T1000 (cell line): Measurements from ENCODE around the gene GAB4.
"Not testable (repeated sequence)": the region's sequence is repeated elsewhere in the genome, so short reads cannot be mapped to it uniquely, and the experiment has no call there.

Source experiments
- DNase-seq: peaks from one replicate; lab custom pipeline; 2025; ENCODE audit warnings: mixed read lengths; lab: John Stamatoyannopoulos, UW

GAB4 gene

GRCh38 chr22:16959345-16959930 is 48.6 kb downstream of the GAB4 start:
- DNase-seq: no peak

DNA sequence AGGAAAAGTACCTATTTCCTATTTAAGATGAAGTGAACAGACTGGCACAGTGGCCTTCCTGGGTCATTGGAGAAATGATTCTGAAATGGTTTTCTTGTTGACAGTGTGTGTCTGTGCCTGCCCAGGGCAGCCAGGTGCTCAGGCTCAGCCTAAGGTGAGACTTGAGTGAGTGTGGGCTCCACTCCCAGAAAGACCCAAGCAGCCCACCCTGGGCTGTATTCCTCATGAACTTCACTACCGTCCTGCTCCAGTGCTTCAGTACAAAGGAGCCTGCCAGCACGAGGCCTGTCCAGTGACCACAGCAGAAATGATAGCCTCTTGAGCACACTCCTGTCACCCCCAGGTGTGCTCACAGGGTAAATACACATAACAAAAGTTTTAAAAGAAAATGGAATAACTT is 49.5 kb downstream of the GAB4 start:
- no peak for DNase-seq

DNA sequence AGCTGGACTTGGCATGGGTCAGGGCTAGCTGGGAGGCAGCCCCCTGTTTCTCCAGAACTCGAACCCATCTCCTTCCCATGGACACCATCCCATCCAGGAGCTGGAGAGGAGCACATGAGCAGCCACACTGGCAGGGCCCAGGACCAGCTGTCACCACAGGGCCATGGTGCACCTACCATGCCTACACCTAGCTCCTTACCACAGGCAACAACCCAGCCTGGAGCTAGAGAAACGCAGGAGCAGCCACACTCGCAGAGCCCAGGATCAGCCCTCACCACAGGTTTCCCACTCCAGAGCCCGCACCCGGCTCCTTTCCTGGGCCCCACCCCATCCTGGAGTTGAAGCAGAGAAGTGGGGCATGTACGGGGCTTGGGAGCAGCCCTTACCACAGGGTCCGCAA is 50.2 kb downstream of the GAB4 start:
- DNase-seq: no peak

- no peak for DNase-seq
Measured at GRCh38 chr22:16956290-16956689, 51.7 kb downstream of the GAB4 start.

DNA sequence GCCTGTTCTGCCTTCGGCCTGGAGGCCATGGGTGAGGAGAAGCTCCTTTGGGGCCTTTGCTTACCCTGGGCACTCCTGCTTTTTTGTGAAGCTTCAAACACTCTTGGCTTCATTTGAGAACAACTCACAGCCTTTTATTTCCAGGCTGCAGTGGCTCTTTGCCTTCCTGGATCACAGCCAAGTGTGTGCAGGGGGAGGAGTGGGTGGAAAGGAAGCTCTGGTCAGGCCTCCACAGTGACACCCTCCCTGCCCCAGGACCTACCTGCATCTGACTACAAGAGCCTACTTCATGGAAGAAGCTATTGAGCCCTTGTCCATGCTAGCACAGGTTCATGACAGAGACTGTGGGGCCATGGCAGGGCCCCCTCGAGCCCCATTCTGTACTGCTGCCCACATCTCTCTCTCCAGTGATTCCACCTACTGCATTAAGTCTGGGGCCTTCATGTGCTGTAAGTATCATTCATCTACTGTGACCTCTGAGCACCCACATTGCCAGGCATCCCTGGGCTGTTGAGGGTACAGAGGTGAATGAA is 52.3 kb downstream of the GAB4 start:
- DNase-seq: no peak

- no peak for DNase-seq
Measured at GRCh38 chr22:16955081-16955480, 52.9 kb downstream of the GAB4 start.

DNA sequence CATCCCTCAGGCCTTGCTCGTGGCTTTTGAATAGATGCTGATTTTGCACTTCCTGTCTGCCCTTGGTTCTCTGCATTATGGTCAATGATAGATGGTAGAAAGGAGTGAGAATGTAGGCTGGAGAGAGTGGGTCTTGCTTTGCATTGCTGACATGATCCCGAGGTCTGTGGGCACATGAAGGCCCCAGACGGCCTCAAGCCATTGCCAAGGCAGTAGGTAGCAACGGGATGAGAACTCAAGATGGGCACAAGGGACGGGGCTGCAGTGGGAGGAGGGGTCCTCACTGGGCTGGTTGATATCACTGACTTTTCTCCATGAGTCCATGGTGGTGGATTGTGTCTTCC is 54.0 kb downstream of the GAB4 start:
- DNase-seq: no peak

- no peak for DNase-seq
Measured at GRCh38 chr22:16953206-16954059, 54.6 kb downstream of the GAB4 start.

DNA sequence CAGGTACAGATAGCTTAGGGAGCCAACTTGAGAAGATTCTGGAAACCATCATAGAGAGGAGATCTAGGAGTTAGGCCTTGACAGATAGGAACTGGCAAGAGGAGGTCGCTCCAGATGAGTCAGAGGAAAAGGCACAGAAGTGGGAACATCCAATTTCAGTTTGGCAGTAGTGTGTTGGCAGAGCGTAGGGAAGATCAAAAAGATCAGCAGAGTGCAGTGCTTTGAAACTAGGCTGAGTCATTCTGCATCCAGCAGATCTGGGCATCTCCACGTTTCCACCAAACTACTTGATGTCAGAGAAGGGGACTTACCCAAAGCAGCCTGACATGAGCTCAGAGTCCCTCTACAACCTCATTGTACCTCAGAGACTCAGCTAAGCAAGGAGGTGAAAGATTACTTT is 58.5 kb downstream of the GAB4 start:
- no peak for DNase-seq

GRCh38 chr22:16937811-16938210 is 70.2 kb downstream of the GAB4 start:
- DNase-seq: no peak

- not testable (repeated sequence) for DNase-seq
Measured at GRCh38 chr22:16937209-16937608, 70.8 kb downstream of the GAB4 start.

DNA sequence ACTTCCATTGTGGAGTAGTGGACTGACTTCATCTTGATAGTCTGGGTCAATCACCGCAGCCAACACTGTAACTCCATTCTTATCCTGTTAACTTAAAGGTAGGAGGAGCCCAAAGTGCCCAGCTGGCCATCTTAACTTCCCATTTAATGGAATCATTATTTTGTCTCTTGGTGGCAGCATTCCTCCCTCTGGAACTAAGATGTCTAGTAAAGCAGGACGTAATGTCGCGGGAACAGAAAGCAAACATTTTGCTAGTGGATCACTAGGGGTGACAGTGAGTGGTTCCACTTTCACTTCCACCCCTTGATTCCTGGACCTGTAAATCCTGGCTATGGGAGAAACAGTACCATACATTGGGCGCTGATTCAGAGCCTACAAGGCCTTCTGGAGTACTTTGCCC is 71.4 kb downstream of the GAB4 start:
- no peak for DNase-seq

GRCh38 chr22:16935209-16935608 is 72.8 kb downstream of the GAB4 start:
- DNase-seq: no peak

DNA sequence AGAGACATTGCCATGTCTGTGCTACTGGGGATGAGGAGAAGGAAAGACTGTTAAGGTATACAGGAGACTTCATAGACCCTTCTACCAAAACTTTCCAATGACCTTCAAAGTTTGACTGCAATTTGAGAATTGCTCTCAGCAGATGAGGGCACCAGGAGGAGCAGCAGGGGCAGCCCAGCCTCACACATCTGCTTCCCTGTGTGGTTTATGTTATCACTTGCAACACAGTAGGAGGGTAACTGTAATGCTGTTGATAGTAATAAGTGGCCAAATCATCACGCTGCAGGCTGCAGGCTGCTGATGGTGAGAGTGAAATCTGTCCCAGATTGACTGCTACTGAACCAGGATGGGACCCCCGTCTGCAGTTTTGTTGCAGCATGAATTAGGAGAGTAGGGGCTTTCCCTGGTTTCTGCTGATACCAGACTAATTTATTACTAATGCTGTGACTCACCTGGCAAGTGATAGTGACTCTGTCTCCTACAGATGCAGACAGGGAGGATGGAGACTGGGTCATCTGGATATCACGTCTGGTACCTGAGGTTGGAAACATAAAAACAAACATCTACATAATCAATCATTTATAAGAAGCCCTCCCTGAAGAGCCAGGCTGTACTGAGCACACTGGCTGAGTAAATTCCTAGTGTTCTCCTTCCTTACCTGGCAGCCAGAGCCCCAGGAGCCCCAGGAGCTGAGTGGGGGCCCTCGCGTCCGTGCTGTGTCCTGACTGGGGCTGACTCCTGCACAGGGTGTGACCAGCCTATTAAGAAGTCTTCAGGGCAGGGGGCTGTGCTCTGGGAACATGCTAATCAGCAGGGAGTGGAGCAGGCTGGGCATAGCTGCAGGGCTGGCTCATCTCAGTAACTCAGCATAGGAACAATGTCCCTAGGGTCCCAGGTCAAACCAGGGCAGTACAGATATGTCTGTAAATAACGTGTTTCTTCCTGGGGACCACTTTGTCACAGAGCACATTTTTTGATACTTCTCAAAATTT is 74.4 kb downstream of the GAB4 start:
- no peak for DNase-seq

DNA sequence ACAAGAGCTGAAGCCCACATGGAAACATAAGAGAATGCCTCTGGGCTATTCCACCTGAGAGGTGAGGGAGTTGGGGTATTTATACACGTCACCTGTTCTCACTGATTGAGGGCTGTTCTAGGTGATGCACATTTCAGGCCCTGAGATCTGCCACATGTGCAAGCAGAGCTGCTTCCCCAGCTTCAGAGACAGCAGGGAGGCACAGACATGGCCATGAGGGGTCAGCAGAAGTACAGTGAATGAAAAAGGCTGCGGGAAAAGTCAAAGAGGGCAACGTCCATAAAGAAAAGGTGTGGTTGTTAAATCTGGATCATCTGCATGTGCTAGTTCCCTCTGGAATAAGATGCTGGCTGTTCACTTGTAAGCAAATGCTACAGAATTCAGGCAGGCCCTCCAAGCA is 75.4 kb downstream of the GAB4 start:
- no peak for DNase-seq

DNA sequence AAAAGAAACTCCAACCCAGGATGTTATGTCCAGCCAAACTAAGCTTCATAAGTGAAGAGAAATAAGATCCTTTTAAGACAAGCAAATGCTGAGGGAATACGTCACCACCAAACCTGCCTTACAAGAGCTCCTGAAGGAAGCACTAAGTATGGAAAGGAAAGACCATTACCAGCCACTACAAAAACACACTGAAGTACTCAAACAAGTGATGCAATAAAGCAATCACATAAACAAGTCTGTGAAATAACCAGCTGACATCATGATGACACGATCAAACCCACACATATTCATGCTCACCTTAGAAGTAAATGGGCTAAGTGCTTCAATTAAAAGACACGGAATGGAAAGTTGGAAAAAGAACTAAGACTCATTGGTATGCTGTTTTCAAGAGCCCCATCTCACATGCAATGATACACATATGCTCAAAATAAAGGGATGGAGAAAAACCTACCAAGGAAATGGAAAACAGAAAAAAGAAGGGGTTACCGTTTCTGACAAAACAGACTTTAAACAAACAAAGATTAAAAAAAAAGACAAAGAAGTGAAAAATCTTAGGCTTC is 82.5 kb downstream of the GAB4 start:
- no peak for DNase-seq

GRCh38 chr22:16922706-16923105 is 85.3 kb downstream of the GAB4 start:
- no peak for DNase-seq

- no peak for DNase-seq
Measured at GRCh38 chr22:16922076-16922475, 85.9 kb downstream of the GAB4 start.

DNA sequence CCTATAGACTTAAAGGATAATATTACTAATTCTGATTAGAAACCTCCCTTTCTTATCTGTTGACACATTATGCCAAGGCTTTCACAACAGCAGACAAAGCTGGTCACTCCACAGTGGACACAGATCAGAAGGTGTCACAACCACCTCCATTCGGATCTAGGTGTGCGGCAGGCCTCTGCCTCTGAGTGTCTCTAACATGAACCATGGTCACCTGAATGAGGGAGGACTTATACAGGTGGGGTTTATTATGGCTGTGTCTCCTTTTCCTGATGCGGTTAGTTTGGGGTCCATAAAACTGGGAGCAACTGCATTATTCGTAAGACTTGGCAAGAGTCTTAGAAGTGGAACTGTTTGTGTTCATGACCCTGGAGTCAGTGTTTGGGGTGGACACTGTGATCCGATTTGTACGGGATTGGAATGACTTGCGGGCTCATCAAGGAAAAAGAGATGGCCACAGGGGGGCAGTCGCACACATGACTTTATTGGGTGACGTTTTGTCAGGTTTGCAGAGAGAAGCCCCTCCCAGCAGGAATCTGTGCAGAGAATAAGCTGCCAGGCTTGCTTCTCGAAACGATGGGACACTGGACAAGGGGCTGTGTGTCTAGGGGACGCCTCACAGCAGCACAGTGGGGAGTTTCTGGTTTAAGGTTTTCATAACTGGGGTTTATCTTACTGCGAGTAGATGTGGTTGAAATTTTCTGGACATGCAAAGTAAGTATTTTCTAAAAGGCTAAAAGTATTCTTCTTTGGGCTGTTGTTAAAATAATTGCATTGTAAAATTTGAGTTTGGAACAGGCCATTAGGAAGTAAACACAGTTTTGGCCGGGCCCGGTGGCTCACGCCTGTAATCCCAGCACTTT is 90.6 kb downstream of the GAB4 start:
- DNase-seq: no peak

DNA sequence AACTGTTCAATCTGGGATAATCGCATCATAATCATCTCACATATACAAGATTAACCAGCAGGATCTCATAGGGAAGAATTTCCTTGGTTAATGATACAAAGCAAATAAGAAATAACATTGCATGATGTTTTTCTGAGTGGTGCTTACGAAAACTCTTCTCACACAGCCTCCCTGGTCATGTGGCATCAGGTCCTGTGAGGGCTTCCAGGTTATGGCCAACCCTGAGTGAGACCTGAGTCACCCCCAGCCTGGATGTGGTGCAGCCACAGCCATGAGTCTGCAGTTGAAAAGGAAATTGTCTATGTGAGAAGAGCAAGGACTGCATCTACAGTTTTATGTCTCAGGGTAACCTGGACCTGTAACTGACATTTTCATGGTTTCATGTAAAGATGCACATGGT is 92.3 kb downstream of the GAB4 start:
- no peak for DNase-seq

GRCh38 chr22:16914911-16915310 is 93.1 kb downstream of the GAB4 start:
- not testable (repeated sequence) for DNase-seq
